SK-N-SH treated with all-trans-retinoic acid at 6 μM for 48 hours (cell line): ENCODE data around the gene CD300LF.
A peak's percentile ranks its signal among the peaks of the same experiment; 100 is the strongest.

Experiments
- ATAC-seq: fragments of 200-7000 bp; cut with Tn5 transposase; 3 replicates; pipeline ENCODE4 v1.9.1; 2020; ENCODE audit warnings: mild to moderate bottlenecking, moderate library complexity
- ARNTL ChIP-seq: fragments of 450-650 bp; formaldehyde crosslinking; IDR thresholded peaks from 2 replicates; pipeline ENCODE4 v1.5.0; 2020; ENCODE audit warnings: low read depth, mild to moderate bottlenecking, moderate library complexity, borderline replicate concordance
- CSDC2 ChIP-seq: fragments of 250-450 bp; sonication (Bioruptor Pico); IDR thresholded peaks from 2 replicates; pipeline ENCODE4 v1.5.0; 2020; ENCODE audit warnings: mild to moderate bottlenecking, moderate library complexity
- ESRRG ChIP-seq: fragments of 250-450 bp; sonication (Bioruptor Pico); IDR thresholded peaks from 2 replicates; pipeline ENCODE4 v1.6.1; 2021; ENCODE audit warnings: mild to moderate bottlenecking
- GLIS3 ChIP-seq: fragments of 250-450 bp; sonication (Bioruptor Pico); IDR thresholded peaks from 2 replicates; pipeline ENCODE4 v1.5.0; 2020; ENCODE audit warnings: mild to moderate bottlenecking, moderate library complexity
- ISL1 ChIP-seq: fragments of 250-450 bp; sonication (Bioruptor Pico); IDR thresholded peaks from 2 replicates; pipeline ENCODE4 v2.1.2; 2022; ENCODE audit warnings: mild to moderate bottlenecking, moderate library complexity
- OSR1 ChIP-seq: fragments of 250-450 bp; sonication (Bioruptor Pico); IDR thresholded peaks from 2 replicates; pipeline ENCODE4 v1.8.0; 2022; ENCODE audit warnings: moderate library complexity, mild to moderate bottlenecking, inconsistent platforms
- PPARA ChIP-seq: fragments of 250-450 bp; sonication (Bioruptor Pico); IDR thresholded peaks from 2 replicates; pipeline ENCODE4 v1.5.0; 2020; ENCODE audit warnings: mild to moderate bottlenecking, borderline replicate concordance
- RARB ChIP-seq: fragments of 250-450 bp; sonication (Bioruptor Pico); IDR thresholded peaks from 2 replicates; pipeline ENCODE4 v1.8.0; 2021; ENCODE audit warnings: mild to moderate bottlenecking, moderate library complexity
- SNAI2 ChIP-seq: fragments of 250-450 bp; sonication (Bioruptor Pico); IDR thresholded peaks from 2 replicates; pipeline ENCODE4 v1.5.0; 2020; ENCODE audit warnings: mild to moderate bottlenecking, moderate library complexity
- TCF4 ChIP-seq: fragments of 250-450 bp; sonication (Bioruptor Pico); IDR thresholded peaks from 2 replicates; pipeline ENCODE4 v1.8.0; 2021; ENCODE audit warnings: mild to moderate bottlenecking, moderate library complexity, borderline replicate concordance
- TOX ChIP-seq: fragments of 250-450 bp; sonication (Bioruptor Pico); IDR thresholded peaks from 2 replicates; pipeline ENCODE4 v1.8.0; 2021; ENCODE audit warnings: mild to moderate bottlenecking, moderate library complexity, borderline replicate concordance
- ZC3H10 ChIP-seq: fragments of 250-450 bp; sonication (Bioruptor Pico); IDR thresholded peaks from 2 replicates; pipeline ENCODE4 v1.5.1; 2021; ENCODE audit warnings: mild to moderate bottlenecking, moderate library complexity
- ZFP3 ChIP-seq: fragments of 250-450 bp; sonication (Bioruptor Pico); IDR thresholded peaks from 2 replicates; pipeline ENCODE4 v1.5.0; 2020; ENCODE audit warnings: mild to moderate bottlenecking, moderate library complexity
- ZFP30 ChIP-seq: fragments of 450-650 bp; formaldehyde crosslinking; IDR thresholded peaks from 2 replicates; pipeline ENCODE4 v1.5.0; 2022; ENCODE audit warnings: mild to moderate bottlenecking, moderate library complexity
- ZNF565 ChIP-seq: fragments of 450-650 bp; formaldehyde crosslinking; conservative IDR thresholded peaks from 2 replicates; pipeline ENCODE4 v1.5.0; 2020; ENCODE audit warnings: low read depth, mild to moderate bottlenecking, moderate library complexity
- ZNF70 ChIP-seq: fragments of 450-650 bp; formaldehyde crosslinking; IDR thresholded peaks from 2 replicates; pipeline ENCODE4 v1.5.0; 2020; ENCODE audit warnings: mild to moderate bottlenecking, moderate library complexity
- ZNF8 ChIP-seq: fragments of 450-650 bp; formaldehyde crosslinking; IDR thresholded peaks from 2 replicates; pipeline ENCODE4 v1.5.0; 2020; ENCODE audit warnings: mild to moderate bottlenecking, moderate library complexity
- TF ChIP-seq, protein P1 (sequence below): fragments of 250-450 bp; sonication (Bioruptor Pico); IDR thresholded peaks from 2 replicates; pipeline ENCODE4 v1.8.0; 2020; ENCODE audit warnings: mild to moderate bottlenecking, moderate library complexity, borderline replicate concordance
- TF ChIP-seq, protein P2 (sequence below): fragments of 250-450 bp; sonication (Bioruptor Pico); IDR thresholded peaks from 2 replicates; pipeline ENCODE4 v1.5.1; 2020; ENCODE audit warnings: low read depth, mild to moderate bottlenecking, moderate library complexity
- TF ChIP-seq, protein P3 (sequence below): fragments of 250-450 bp; sonication (Bioruptor Pico); IDR thresholded peaks from 2 replicates; pipeline ENCODE4 v1.8.0; 2021; ENCODE audit warnings: low read depth, mild to moderate bottlenecking, moderate library complexity, borderline replicate concordance
- TF ChIP-seq, protein P4 (sequence below): fragments of 250-450 bp; sonication (Bioruptor Pico); IDR thresholded peaks from 2 replicates; pipeline ENCODE4 v1.5.1; 2021; ENCODE audit warnings: mild to moderate bottlenecking, moderate library complexity

CD300LF gene

DNA sequence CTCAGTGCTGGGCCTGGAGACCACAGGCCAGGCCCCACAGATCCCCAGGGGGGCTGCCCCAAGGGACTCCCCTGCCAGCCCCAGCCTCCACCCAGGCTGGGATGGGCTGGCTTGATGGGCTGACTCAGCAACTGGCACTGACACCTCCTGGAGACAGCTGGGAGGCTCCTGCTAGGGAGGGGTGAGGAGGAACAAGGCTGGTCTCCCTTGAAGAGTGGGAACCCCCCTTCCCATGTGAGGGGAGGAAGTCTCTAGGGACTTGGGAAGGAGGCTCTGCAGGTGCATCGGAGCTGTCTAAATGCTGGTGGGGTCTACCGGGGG, 46.1 kb upstream of the CD300LF start:
- peak; percentile 60 for ATAC-seq
- TF ChIP-seq ZC3H10 (no peak), TCF4 (CRISPR knock-in tag) (no peak), ESRRG (no peak), GLIS3 (CRISPR knock-in tag) (no peak), ZFP3 (CRISPR knock-in tag) (no peak), ZNF565 (CRISPR knock-in tag) (no peak), PPARA (CRISPR knock-in tag) (no peak), ZNF70 (CRISPR knock-in tag) (no peak), RARB (no peak), ZNF8 (no peak), ISL1 (no peak)
- TF ChIP-seq, protein P1, sequence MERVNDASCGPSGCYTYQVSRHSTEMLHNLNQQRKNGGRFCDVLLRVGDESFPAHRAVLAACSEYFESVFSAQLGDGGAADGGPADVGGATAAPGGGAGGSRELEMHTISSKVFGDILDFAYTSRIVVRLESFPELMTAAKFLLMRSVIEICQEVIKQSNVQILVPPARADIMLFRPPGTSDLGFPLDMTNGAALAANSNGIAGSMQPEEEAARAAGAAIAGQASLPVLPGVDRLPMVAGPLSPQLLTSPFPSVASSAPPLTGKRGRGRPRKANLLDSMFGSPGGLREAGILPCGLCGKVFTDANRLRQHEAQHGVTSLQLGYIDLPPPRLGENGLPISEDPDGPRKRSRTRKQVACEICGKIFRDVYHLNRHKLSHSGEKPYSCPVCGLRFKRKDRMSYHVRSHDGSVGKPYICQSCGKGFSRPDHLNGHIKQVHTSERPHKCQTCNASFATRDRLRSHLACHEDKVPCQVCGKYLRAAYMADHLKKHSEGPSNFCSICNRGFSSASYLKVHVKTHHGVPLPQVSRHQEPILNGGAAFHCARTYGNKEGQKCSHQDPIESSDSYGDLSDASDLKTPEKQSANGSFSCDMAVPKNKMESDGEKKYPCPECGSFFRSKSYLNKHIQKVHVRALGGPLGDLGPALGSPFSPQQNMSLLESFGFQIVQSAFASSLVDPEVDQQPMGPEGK (CRISPR knock-in tag) = no peak
- TF ChIP-seq, protein P2, sequence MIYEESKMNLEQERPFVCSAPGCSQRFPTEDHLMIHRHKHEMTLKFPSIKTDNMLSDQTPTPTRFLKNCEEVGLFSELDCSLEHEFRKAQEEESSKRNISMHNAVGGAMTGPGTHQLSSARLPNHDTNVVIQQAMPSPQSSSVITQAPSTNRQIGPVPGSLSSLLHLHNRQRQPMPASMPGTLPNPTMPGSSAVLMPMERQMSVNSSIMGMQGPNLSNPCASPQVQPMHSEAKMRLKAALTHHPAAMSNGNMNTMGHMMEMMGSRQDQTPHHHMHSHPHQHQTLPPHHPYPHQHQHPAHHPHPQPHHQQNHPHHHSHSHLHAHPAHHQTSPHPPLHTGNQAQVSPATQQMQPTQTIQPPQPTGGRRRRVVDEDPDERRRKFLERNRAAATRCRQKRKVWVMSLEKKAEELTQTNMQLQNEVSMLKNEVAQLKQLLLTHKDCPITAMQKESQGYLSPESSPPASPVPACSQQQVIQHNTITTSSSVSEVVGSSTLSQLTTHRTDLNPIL (CRISPR knock-in tag) = no peak

DNA sequence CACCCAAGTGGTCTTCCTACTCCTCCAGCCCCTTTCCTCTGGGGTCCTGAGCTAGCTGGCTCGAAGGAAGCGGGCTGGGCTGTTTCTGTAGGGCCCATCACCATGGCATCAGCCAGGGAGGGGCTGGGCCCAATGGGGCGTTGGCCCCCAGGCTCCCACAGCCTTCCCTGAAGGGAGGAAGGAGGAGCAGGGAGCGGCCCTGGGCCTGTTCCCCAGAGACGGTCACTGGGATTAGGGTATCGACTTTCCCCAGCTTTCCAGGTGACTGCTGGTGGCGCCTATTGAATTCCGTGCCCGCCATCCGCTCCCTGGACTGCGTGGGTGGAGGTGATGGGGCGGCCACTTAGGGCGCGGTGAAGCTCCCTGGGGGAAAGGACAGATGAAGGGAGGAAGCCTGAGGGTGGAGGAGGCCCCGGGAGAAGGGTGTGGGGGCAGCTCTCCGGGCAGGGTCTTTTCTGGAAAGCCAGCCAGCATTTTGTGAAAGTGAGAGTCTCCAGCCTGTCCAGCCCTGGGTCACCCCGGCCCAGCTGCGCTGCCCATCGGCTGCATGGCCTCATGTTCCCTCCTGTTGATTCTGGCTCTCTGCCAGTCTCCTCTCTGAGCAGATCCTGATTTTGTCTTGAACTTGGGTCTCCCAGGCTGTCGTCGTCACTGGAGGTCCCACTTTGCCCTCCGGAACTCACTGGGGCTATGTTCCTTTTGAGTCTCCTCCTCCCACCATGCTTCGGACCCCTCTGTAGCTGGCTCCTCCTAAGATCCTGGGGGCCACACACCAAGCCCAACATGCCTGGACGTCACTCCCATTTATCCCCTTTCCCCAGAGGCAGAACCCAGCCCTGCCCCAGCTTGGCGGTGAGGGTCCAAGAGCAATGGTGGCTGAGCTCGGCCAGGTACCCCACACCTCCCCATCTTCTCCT, 45.5 kb upstream of the CD300LF start:
- ATAC-seq = peak; percentile 18
- no peak for TF ChIP-seq CSDC2 (CRISPR knock-in tag)
- TF ChIP-seq, protein P2 (CRISPR knock-in tag) = no peak
- TF ChIP-seq ZFP30 = no peak
- peak; percentile 17; the same call in 1 of the 2 replicates for TF ChIP-seq TCF4 (CRISPR knock-in tag)
- TF ChIP-seq PPARA (CRISPR knock-in tag) = no peak
- TF ChIP-seq ZNF70 (CRISPR knock-in tag) = 0 out of 2 replicates have a peak, but pooled peaks have one; percentile 2

DNA sequence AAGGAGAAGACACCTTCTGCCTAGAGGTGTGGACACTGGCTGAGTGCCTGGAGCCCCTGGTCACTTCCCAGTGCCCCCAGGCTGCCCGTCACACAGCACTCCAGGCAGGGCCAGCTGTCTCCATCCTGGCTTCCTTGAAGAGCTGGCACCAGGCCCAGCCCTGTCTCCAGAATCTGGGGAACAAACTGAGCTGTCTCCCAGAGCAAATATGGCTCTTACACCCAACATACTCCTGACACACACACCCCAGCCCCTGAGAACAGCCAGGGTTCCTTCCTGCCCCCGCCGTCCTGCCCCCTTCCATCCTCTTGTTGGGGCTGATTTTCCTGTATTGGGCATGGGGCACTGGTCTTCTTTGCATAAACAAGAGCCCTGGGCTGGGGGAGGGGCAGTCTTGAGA, 44.8 kb upstream of the CD300LF start:
- peak; percentile 41 for ATAC-seq
- TF ChIP-seq ZFP30 (no peak), SNAI2 (CRISPR knock-in tag) (no peak), ARNTL (CRISPR knock-in tag) (no peak), TCF4 (CRISPR knock-in tag) (no peak), GLIS3 (CRISPR knock-in tag) (no peak), ZFP3 (CRISPR knock-in tag) (no peak), ZNF565 (CRISPR knock-in tag) (no peak), PPARA (CRISPR knock-in tag) (no peak), CSDC2 (CRISPR knock-in tag) (no peak), ZNF70 (CRISPR knock-in tag) (no peak), ZNF8 (no peak), OSR1 (CRISPR knock-in tag) (no peak)
- TF ChIP-seq, protein P3, sequence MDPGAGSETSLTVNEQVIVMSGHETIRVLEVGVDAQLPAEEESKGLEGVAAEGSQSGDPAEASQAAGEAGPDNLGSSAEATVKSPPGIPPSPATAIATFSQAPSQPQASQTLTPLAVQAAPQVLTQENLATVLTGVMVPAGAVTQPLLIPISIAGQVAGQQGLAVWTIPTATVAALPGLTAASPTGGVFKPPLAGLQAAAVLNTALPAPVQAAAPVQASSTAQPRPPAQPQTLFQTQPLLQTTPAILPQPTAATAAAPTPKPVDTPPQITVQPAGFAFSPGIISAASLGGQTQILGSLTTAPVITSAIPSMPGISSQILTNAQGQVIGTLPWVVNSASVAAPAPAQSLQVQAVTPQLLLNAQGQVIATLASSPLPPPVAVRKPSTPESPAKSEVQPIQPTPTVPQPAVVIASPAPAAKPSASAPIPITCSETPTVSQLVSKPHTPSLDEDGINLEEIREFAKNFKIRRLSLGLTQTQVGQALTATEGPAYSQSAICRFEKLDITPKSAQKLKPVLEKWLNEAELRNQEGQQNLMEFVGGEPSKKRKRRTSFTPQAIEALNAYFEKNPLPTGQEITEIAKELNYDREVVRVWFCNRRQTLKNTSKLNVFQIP = no peak
- TF ChIP-seq, protein P1 (CRISPR knock-in tag) = no peak

DNA sequence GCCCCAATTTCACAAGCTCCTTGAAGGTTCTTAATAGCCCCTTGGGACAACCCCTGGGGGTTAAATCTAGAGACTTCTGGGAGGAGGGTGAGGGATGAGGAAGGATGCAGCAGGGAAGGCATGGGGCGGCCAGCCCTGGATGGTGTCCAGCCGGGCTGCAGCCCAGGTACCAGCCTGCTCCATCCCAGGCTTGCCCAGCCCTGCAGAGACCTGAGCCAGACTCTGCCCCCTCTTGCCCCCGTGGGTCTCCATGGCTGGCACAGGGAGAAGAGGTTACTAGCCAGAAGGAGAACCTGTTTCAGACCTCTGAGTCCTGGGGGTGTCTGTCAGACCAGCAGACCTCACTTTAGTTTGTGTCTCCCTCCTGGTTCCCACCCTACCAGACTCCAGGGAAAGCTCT, 44.2 kb upstream of the CD300LF start:
- ATAC-seq = no peak
- TF ChIP-seq SNAI2 (CRISPR knock-in tag) (no peak), OSR1 (CRISPR knock-in tag) (no peak), ZNF565 (CRISPR knock-in tag) (no peak), TCF4 (CRISPR knock-in tag) (no peak), ZFP3 (CRISPR knock-in tag) (no peak), ZC3H10 (no peak), CSDC2 (CRISPR knock-in tag) (no peak), TOX (no peak), ARNTL (CRISPR knock-in tag) (no peak), ZNF70 (CRISPR knock-in tag) (no peak)
- TF ChIP-seq, protein P4, sequence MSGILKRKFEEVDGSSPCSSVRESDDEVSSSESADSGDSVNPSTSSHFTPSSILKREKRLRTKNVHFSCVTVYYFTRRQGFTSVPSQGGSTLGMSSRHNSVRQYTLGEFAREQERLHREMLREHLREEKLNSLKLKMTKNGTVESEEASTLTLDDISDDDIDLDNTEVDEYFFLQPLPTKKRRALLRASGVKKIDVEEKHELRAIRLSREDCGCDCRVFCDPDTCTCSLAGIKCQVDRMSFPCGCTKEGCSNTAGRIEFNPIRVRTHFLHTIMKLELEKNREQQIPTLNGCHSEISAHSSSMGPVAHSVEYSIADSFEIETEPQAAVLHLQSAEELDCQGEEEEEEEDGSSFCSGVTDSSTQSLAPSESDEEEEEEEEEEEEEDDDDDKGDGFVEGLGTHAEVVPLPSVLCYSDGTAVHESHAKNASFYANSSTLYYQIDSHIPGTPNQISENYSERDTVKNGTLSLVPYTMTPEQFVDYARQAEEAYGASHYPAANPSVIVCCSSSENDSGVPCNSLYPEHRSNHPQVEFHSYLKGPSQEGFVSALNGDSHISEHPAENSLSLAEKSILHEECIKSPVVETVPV (CRISPR knock-in tag) = no peak
- TF ChIP-seq, protein P3 = no peak
